ENCODE data around the gene EMP3.

DNA sequence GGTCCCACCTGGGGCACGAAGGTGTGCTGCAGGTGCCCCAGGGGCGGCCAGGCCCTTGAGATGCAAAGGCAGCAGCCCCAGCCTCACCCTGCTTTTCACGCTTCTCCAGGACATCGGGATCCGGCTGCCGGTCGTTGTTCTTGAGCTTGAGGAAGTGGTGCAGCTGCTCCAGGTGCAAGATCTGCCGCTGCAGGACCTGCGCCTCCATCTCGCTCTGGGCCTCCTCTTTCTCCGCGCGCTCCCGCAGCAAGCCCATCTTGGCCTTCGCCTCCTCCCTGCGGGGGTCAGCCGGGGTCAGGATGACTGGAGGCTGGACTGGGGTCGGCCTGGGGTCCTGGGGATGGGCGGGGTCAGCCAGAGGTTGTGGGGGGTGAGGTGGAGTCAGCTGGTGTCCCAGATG, 21.5 kb upstream of the EMP3 start:
- TF ChIP-seq, protein P1, sequence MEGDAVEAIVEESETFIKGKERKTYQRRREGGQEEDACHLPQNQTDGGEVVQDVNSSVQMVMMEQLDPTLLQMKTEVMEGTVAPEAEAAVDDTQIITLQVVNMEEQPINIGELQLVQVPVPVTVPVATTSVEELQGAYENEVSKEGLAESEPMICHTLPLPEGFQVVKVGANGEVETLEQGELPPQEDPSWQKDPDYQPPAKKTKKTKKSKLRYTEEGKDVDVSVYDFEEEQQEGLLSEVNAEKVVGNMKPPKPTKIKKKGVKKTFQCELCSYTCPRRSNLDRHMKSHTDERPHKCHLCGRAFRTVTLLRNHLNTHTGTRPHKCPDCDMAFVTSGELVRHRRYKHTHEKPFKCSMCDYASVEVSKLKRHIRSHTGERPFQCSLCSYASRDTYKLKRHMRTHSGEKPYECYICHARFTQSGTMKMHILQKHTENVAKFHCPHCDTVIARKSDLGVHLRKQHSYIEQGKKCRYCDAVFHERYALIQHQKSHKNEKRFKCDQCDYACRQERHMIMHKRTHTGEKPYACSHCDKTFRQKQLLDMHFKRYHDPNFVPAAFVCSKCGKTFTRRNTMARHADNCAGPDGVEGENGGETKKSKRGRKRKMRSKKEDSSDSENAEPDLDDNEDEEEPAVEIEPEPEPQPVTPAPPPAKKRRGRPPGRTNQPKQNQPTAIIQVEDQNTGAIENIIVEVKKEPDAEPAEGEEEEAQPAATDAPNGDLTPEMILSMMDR (IDR thresholded peaks at IDR 0.05), result no peak
- TF ChIP-seq POLR2A (IDR thresholded peaks at IDR 0.05), result no peak

Measured in thyroid gland (tissue), 4 donors.